NT2/D1 (cell line): ENCODE measurements around the gene ZCWPW1.

Experiments used
- SUZ12 ChIP-seq: IDR thresholded peaks from 2 replicates; pipeline ENCODE4 v1.6.1; 2011; ENCODE audit not compliant: insufficient read length, insufficient read depth; ENCODE audit errors: extremely low read depth
- YY1 ChIP-seq: IDR thresholded peaks from 2 replicates; pipeline ENCODE4 v1.6.1; 2011; ENCODE audit not compliant: insufficient read length, insufficient read depth
- ZNF274 ChIP-seq: IDR thresholded peaks from 2 replicates; pipeline ENCODE4 v1.6.1; 2011; ENCODE audit warnings: mild to moderate bottlenecking, low read depth, low read length

GRCh38 chr7:100411101-100411500, 17.4 kb downstream of the ZCWPW1 start:
- TF ChIP-seq YY1 (no peak), SUZ12 (no peak), ZNF274 (no peak)
